Choroid plexus epithelial cell (primary cell): Measurements from ENCODE around the gene SCN4A.

Experiments used
- DNase-seq: peaks from one replicate; pipeline ENCODE4 v3.0.0-alpha.2; 2010; ENCODE audit warnings: low read depth
- H3K4me3 ChIP-seq: 2 replicates; pipeline ENCODE4 v1.5.1; 2011; ENCODE audit warnings: low read depth, mild to moderate bottlenecking, control low read depth, low read length, moderate library complexity
- TF ChIP-seq, protein P1 (sequence below): conservative IDR thresholded peaks from 2 replicates; pipeline ENCODE4 v1.5.1; 2011; ENCODE audit warnings: low read depth, mild to moderate bottlenecking, control low read depth, inconsistent platforms, low read length, moderate library complexity

Gene SCN4A

DNA sequence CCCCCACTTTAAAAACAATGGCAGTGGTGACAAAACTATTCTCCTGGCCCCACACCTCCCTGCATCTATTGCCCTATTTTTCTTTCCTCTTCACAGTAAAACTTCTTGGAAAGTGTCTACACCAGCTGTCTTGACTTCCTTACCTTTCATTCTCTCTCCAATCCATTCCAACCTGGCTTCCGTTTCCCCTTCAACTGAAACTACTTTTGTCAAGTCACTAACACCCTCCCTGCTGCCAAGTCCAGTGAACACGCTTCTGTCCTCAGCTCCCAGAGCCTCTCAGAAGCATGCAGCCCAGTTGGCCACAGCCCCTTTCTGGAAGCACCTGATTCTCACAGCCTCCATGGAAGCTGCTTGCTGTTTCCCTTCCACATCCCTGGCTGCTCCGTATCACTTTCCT, 4.0 kb upstream of the SCN4A start:
- no peak overlapping the region for H3K4me3 ChIP-seq
- TF ChIP-seq, protein P1, sequence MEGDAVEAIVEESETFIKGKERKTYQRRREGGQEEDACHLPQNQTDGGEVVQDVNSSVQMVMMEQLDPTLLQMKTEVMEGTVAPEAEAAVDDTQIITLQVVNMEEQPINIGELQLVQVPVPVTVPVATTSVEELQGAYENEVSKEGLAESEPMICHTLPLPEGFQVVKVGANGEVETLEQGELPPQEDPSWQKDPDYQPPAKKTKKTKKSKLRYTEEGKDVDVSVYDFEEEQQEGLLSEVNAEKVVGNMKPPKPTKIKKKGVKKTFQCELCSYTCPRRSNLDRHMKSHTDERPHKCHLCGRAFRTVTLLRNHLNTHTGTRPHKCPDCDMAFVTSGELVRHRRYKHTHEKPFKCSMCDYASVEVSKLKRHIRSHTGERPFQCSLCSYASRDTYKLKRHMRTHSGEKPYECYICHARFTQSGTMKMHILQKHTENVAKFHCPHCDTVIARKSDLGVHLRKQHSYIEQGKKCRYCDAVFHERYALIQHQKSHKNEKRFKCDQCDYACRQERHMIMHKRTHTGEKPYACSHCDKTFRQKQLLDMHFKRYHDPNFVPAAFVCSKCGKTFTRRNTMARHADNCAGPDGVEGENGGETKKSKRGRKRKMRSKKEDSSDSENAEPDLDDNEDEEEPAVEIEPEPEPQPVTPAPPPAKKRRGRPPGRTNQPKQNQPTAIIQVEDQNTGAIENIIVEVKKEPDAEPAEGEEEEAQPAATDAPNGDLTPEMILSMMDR: no peak

DNA sequence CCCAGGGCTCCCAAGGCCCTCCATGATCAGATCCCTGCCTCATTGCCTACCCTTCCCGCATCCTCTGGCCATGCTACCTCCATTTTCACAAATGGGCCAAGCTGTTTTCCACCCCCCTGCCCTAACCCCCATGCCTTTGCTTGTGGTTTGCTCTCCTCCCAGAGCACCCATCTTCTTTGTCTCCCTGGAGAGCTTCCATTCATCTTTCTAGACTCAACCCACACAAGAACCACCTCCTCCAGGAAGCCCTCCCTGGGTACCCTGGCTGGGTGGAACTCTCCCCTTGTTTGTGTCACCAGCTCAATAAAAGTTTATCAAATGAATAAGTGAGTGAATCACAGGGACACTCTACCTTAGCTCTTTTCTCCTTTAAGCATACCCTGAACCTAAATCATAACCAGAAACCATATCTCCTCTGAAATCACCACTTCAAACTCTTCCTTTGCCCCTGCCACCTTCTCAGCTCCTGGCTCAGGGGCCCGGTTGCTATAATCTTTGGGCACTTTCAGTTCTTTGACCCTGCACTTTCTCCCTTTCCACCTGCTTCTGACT, 2.9 kb upstream of the SCN4A start:
- no peak overlapping the region for H3K4me3 ChIP-seq
- no peak for DNase-seq
- TF ChIP-seq, protein P1: no peak

More for the DNA sequence above, 4.0 kb upstream of the SCN4A start:
- no peak for DNase-seq

DNA sequence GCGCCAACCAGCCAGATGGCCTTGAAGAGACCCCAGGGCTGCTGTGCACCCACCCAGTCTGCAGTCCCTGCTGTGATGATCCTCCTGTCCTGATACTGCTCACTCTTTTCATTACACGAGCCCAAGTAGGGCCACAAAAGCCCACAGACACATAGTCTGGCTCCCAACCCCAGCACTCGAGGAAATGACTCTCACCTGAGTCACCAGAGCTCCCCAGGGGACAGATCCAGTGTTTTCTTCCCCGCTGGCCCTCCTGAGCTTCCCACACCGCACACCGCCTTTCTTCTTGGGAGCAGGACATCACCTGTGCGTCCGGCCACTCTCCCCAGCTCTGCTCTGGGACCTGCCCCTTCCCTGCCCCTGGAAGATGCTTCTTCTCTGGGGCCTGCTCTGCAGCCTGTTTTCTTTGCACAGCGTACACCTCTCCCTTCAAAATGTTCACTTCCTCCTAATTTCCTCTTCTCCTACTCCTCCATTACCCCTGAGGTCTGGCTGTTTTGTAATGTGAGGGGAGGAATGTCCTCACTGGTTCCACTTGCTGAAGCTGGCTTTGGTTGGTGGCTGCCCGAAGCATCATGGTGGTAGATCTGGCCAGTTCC, 2.0 kb upstream of the SCN4A start:
- TF ChIP-seq, protein P1: no peak
- peak; percentile 31 for DNase-seq
- no peak overlapping the region for H3K4me3 ChIP-seq

DNA sequence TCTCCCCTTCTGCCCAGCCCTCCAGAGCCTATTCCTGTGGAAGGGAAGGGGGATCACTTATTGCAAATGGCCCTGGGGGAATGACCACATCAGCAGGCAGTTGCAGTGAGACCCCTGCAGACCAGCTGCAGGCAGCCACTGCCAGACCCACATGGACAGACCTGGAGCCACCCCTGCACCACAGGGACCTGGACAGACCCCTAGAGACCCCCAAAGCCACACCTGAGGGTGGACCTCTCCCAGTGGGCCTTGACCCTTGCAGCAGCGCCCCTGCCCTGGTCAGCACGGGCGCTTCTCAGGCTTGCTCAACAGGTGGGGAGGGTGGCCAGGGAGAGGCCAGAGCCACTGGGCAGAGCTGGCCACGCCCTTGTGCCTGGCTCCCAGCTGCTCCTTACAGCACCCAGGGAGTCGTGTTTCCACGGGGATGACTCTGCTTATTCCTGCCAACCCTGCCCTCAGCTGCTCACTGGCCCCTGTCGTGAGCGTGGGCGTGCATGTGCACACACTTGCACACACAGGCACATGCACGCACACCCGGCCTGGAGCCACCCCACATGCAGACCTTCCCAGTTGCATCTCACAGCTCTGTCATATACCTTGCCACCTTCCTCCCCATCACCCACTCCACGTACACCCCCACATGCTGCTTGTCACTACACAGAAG, 1.3 kb upstream of the SCN4A start:
- no peak overlapping the region for H3K4me3 ChIP-seq
- TF ChIP-seq, protein P1: no peak
- DNase-seq: no peak

DNA sequence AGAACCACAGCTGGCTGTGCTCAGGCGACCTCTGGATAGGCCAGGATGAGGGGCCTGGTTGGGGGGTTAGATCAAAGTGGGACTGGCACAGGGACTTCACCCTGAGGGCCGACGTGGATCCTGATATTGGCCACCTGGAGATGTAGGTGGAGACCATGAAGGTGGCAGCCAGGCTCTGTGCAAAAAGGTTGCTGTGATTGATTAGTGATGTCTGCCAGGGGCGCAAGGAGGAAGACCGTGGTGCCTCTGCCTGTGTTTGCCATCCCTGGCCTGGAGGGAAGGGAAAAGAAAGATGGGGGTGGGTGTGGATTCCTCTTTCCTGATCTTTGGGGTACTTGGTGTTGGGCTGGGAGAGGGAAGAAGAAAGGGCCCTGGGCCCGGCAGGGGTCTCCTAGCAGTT, 529 bp upstream of the SCN4A start:
- TF ChIP-seq, protein P1: no peak
- DNase-seq: no peak
- no peak overlapping the region for H3K4me3 ChIP-seq

DNA sequence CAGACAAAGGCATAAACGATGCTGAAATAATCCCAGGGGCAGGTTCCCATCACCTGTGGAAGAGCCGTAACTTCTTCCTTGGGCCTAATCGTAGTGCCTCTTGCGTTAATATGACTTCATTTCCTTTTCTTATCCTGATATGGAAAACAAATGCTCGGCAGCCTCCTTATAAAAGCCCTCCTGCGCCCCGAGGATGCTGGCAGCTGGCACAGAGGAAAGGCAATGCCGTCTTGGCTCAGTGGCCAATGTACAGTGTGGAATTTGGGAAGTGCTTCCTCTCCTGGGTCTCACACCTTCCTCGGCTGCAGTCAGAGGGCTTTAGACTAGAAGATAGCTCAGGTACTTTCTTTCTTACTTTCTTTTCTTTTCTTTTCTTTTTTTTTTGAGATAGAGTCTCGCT, 3.4 kb downstream of the SCN4A start:
- DNase-seq: no peak
- no peak overlapping the region for H3K4me3 ChIP-seq
- TF ChIP-seq, protein P1: no peak

DNA sequence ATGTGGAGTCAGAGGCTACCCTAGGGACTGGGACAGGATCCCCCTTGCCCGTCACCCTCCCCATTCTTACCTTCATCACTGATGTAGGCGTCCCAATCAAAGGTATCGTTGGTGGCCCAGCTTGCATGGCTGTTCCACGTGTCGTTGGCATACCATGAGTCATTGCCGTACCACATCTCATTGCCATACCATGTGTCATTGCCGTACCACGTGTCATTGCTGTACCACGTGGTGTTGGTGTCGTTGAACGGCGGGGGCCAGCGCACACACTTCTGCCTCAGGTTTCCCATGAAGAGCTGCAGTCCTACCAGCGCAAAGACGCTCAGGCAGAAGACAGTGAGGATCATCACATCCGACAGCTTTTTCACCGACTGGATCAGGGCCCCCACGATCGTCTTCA, 4.8 kb downstream of the SCN4A start:
- TF ChIP-seq, protein P1: no peak
- DNase-seq: no peak
- no peak overlapping the region for H3K4me3 ChIP-seq
